ENCODE data around the gene DLGAP1.

- no peak for TF ChIP-seq CTCF (conservative IDR thresholded peaks at IDR 0.05 in 1 of 2, IDR thresholded peaks at IDR 0.05 in 1 of 2; ENCODE audit: extremely low read depth in 1 of 2, insufficient read depth in 1 of 2, low read depth in 1 of 2, low read length in 2 of 2)
- TF ChIP-seq EZH2 (IDR thresholded peaks at IDR 0.05; ENCODE audit: borderline replicate concordance, low read length), result no peak
These were observed 959.2 kb downstream of the DLGAP1 start for GRCh38 chr18:3495691-3496430.
